GM19099 (cell line): ENCODE data around the gene TMPRSS3.

Experiments used
- POLR2A ChIP-seq: IDR thresholded peaks from 3 replicates; pipeline ENCODE4 v1.6.1; 2011; ENCODE audit warnings: low read depth; ENCODE audit not compliant: insufficient read length; ENCODE audit errors: extremely low read depth

The TMPRSS3 gene

GRCh38 chr21:42350318-42350910 is 45.4 kb downstream of the TMPRSS3 start:
- TF ChIP-seq POLR2A: no peak

GRCh38 chr21:42349420-42350317 is 46.2 kb downstream of the TMPRSS3 start:
- TF ChIP-seq POLR2A: no peak

- TF ChIP-seq POLR2A: no peak
Measured at GRCh38 chr21:42348762-42349161, 47.1 kb downstream of the TMPRSS3 start.

GRCh38 chr21:42347601-42348327 is 48.1 kb downstream of the TMPRSS3 start:
- TF ChIP-seq POLR2A: no peak

- TF ChIP-seq POLR2A: no peak
Measured at GRCh38 chr21:42346866-42347600, 48.8 kb downstream of the TMPRSS3 start.

GRCh38 chr21:42346441-42346840 is 49.4 kb downstream of the TMPRSS3 start:
- TF ChIP-seq POLR2A: no peak

GRCh38 chr21:42344631-42345030 is 51.2 kb downstream of the TMPRSS3 start:
- TF ChIP-seq POLR2A: no peak

GRCh38 chr21:42343963-42344510 is 51.8 kb downstream of the TMPRSS3 start:
- TF ChIP-seq POLR2A: no peak

GRCh38 chr21:42343556-42343955 is 52.3 kb downstream of the TMPRSS3 start:
- no peak for TF ChIP-seq POLR2A

GRCh38 chr21:42343101-42343500 is 52.8 kb downstream of the TMPRSS3 start:
- no peak for TF ChIP-seq POLR2A

- no peak for TF ChIP-seq POLR2A
Measured at GRCh38 chr21:42341776-42342542, 53.9 kb downstream of the TMPRSS3 start.

GRCh38 chr21:42340187-42341050 is 55.4 kb downstream of the TMPRSS3 start:
- no peak for TF ChIP-seq POLR2A
